ENCODE data around the gene ANGEL2.
"Not testable (repeated sequence)": the region's sequence is repeated elsewhere in the genome, so short reads cannot be mapped to it uniquely, and the experiment has no call there.

Gene ANGEL2

DNA sequence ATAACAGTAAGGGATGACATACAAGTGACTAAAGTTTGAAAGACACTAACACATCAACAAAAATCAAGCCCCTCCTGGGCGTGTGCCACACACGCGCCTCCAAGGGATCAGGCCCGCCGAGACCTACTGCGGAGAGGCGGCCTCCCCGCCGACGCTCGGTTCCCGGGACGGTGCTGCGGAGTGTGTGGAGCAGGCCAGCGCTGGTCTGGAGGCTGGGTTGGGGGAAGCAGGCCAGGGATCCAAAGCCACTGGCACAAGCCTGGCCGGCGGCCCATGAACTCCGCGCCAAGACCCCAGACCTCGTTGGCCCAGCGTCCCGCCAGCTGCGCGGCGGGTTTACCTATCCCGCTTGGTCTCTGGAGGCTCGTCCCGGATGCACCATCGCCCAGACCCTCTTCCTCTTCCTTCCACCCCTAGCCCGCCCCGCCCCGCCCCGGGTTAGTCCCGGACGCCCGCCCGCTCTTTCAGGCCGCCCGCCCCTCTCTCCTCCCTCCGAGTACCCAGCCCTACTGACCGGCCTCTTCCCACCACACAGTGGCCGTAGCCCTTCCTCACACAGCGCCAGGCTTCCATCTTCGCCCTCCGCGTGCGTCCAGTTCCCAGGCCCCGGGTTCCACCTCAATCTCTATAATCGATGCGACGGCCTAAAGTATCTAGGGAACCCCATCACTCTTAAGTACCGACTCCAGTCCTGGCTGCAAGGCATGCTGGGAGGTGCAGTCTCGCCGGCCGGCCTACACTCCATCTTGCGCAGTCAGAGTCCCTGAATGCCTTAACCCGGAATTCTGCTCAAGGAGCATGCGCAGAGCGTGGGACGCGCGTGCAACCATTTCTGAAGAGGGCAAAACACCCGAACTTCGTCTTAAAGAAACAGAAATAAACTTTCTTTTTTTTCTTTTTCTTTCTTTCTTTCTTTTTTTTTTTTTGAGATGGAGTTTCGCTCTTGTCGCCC, at the start of gene ANGEL2:
TSS of gene ANGEL2 (minus strand) at position 769 of the 952 bp plus-strand sequence. CDS start at position 573, 196 bp downstream.
- peak; percentile 97 for DNase-seq

GRCh38 chr1:213061263-213061662, 45.6 kb upstream of the ANGEL2 start:
- no peak for DNase-seq

DNA sequence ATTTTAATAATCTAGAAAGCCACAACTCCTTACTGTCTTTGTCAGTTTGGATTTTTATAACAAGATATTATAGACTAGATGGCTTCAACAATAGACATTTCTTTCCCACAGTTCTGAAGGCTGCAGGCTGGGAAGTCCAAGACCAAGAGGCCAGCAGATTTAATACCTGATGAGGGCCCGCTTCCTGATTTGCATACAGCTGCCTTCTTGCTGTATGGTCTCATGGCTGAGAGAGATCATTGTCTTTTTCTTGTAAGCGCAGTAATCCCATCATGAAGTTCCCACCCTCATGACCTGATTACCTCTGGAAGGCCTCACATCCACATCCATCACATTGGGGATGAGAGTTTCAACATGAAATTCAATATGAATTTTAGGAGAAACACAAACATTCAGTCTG, 45.2 kb upstream of the ANGEL2 start:
- DNase-seq, result no peak

DNA sequence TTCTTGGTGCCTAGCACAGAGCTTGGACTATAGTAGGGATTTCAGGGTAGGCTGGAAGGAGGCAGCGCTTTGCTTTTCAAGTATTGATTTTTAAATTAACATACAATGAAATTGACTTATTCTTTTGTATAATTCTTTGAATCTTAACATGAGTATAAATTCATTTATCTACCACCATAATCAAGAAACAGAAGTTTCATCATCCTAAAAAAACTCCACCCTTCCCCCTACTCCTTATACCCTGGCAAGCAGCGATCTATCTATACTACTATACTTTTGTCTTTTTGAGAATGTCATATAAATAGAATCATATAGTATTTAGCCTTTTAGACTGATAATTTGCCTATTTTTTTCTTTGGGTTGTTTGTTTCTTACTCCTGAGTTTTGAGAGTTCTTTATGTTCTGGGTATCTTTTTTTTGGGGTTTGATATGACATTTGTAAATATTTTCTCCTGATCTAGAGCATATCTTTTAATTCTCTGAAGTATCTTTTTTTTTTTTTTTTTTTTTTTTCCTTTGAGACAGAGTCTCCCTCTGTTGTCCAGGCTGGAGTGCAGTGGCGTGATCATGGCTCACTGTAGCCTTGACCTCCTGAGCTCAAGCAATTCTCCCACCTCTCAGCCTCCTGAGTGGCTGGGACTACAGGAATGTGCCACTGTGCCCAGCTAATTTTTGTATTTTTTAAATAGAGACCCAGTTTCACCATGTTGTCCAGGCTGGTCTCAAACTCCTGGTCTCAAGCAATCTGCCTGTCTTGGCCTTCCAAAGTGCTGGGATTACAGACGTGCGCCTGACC, 41.8 kb upstream of the ANGEL2 start:
- DNase-seq, result no peak

GRCh38 chr1:213055767-213056166, 40.1 kb upstream of the ANGEL2 start:
- DNase-seq, result no peak

DNA sequence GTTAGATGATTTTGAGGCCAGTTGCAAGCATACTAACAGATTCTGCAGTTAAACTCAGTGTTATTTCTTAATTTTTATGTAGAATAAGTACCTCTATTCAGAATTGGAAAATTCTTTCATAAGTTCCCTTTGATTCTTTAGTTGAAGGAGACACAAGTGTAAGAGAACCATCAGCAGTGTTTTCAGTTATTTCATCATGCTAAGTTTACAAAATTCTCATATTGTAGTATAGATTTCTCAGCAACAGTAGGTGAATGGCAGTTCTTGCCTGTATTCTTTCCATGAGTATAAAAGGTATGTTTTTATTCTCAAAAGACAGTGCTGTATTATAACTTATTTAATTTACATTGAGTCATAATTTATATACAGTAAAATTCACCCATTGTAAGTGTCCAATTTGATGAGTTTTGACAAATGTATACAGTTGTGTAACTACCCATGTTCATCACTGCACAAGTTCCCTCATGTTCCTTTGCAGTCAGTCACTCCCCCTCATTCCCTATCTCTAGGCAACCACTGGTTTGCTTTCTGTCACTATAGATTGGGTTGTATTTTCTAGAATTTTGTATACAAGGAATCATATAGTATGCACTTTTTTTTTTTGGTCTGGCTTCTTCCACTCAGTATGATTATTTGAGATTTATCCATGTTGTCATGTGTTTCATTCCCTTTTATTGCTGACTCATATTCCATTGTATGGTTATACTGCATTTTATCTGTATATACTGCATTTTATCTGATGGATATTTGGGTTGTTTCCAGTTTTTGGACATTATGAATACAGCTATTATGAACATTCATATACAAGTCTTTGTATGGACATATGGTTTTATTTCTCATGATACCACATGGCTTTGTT, 39.3 kb upstream of the ANGEL2 start:
- no peak for DNase-seq

DNA sequence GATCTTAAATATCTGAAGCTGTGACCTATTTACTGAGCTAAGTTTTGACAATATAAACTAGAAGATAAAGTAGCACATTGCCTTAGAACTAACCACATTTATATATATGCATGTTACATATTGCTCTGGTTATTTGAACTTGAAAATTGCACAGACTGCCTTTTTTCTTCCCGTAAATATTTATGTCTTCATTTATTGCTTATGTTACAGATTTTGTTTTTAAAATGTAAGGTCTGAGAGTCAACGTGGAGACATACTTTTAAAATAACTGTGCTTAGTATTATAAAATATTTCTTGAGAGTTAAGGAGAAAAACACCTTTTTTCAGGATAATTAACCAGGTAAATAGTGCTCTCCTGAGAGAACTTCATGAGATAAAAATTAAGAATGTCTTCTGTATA, 38.5 kb upstream of the ANGEL2 start:
- no peak for DNase-seq

DNA sequence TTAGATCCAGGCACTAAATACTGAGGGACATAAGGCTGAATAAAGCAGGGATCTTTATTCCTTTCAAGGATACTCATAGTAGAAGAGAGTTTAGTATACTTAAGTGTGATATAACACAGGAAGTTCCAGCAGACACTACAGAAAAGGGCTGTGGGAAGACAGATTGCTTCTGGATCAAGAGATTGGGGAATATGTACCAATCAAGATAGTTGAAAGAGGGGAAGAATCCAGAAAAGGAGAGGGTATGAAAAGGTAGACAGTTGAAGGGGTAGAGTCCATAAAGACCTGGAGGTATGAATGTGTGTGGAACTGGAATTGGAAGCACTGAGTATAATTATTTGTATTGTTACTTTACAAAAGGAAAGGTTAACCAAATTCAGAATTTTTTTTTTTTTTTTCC, 37.8 kb upstream of the ANGEL2 start:
- DNase-seq, result no peak

DNA sequence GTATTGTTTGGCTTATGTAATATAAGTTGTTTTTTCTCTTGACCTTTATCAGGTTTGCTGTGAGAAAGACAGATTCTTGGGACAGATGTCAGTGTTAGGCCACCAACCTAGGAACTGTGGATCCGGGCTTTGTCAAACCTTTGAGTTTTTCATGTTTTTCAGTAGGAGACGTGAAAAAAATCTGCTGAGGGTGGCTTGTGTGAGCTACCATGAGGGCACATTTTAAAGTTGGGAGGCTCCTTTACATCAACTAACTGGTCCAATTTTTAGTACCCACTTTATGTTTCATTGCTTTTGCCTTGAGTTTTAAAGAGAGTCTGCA, 36.2 kb upstream of the ANGEL2 start:
- no peak for DNase-seq

- DNase-seq, result peak; percentile 86
Observed at GRCh38 chr1:213051127-213051880, 35.6 kb upstream of the ANGEL2 start, which contains the start of gene RPS6KC1. RPS6KC1 (plus strand) TSS chr1:213051241; CDS start chr1:213051405, 164 bp downstream.

DNA sequence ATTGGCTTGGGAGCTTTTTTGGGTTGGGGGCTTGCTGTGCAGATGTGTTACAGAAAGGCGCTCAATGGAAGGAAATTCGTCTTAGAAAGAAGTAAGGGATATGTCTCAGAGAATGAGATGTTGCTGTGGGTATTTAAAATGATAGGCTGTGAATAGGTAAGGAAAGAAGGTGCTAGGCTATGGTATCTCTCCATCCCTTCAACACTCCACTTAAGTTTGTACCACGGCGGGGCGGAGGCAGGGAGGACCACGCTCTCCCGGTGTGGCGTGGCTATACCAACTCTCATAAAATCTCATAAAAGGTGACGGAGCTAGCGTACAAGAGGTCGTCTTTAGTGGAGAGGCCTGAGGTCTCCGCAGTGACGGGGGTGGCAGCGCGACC, 35.1 kb upstream of the ANGEL2 start:
- no peak for DNase-seq

- DNase-seq, result no peak
Observed at GRCh38 chr1:213049232-213049631, 33.6 kb upstream of the ANGEL2 start.

DNA sequence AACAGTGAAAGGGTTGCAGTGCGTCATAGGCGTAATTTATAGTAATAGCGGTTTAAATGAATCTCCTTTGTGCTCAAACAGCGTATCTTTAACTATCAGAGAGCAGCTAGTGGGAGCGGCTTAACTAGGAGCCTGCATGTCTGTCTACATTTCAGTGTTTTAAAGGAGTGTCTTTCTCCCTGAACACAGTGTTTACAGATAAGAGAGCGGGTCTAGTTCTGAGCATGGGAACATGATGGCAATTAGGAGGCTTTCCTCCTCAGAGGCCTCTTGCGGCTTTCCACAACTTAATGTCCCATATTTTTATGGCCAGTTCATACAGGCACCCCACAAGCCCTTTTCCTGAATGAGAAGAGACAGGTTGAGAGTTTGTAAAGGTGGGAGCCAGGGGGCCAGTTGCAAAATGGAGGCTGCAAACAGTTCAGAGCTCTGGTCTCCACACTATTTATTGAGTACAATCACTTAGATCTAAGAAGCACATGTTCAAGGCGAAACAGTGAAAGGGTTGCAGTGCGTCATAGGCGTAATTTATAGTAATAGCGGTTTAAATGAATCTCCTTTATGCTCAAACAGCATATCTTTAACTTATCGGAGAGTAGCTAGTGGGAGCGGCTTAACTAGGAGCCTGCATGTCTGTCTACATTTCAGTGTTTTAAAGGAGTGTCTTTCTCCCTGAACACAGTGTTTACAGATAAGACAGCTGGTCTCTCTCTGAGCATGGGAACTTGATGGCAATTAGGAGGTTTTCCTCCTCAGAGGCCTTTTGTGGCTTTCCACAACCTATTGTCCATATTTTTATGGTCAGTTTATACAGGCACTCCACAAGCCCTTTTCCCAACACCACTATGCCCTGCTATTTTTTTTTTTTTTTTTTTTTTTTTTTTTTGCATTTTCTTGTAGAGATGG, 29.9 kb upstream of the ANGEL2 start:
- DNase-seq, result not testable (repeated sequence)

DNA sequence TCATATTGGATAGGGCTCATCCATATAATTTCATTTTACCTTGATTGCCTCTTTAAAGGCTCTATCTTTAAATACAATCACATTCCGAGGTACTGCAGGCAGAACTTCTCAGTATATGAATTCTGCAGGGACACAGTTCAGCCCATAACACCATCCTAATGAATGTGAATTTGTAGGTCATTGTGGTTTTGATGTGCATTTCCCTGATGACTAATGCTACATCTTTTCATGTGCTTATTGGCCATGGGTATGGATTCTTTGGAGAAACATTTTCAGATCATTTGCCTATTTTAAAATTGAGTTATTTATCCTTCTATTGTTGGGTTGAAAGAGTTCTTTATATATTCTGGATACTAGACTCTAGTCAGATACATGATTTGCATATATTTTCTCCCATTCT, 25.8 kb upstream of the ANGEL2 start:
- peak; percentile 64 for DNase-seq

- DNase-seq, result no peak
Observed at GRCh38 chr1:213035573-213035972, 19.9 kb upstream of the ANGEL2 start.

- no peak for DNase-seq
Observed at GRCh38 chr1:213034713-213035112, 19.0 kb upstream of the ANGEL2 start.

DNA sequence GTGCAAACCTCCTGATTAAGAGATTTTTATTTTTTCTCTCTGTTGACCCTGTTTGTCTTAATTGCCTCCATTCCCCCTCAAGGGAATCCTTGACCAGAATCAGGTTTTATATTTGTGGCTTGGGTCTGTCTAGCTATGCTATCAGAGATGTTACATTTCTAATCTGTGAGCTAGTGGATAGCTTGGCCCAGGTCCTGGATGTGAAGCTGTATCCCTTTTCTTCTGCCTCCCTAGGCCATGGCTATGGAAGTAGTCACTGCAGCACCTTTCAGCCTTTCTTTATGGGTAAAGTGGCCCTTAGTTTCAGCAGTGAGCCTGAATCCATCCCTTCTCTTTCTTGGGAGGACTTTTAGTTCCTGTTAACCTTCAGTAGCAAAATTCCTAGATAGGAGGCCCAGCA, 17.0 kb upstream of the ANGEL2 start:
- no peak for DNase-seq

- DNase-seq, result not testable (repeated sequence)
Observed at GRCh38 chr1:213027024-213027423, 11.4 kb upstream of the ANGEL2 start.

DNA sequence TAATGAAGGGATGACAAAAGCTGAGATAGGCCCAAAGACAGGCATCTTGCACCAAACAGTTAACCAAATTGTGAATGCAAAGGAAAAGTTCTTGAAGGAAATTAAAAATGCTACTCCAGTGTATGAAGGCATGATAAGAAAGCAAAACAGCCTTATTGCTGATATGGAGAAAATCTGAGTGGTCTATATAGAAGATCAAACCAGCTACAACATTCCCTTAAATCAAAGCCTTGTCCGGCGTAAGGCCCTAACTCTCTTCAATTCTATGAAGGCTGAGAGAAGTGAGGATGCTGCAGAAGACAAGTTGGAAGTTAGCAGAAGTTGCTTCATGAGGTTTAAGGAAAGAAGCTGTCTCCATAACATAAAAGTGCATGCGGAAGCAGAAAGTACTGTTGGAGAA, 4.3 kb upstream of the ANGEL2 start:
- no peak for DNase-seq

DNA sequence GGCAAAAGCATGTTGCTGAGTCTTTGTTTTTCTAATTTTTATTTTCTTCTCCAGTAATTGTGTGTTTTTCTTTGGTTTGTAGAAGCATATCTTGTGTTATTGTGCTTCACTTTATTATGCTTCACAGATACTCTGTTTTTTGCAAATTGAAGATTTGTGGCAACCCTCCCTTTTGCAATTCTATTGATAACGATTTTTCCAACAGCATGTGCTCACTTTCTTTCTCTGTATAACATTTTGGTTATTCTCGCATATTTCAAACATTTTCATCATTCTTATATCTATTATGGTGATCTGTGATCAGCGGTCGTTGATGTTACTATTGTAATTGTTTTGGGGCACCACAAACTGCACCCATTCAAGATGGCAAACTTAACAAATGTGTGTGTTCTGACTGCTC, 3.8 kb upstream of the ANGEL2 start:
- DNase-seq, result no peak
